Measurements from ENCODE around the gene ASPDH. TPM values are rescaled to one million over a fixed set of nuclear protein-coding genes. Genes with fewer than 3 reads are reported as not detected.

The ASPDH gene
- total and polyA plus RNA-seq, 4 experiments from 2014 or later = not detected

- peaks cover 10 to 21% (median 16%) of the 10 kb centered on the region in 4 donors for H3K4me1 Mint-ChIP-seq
- Histone ChIP-seq H3K4me1 (ENCODE audit: insufficient read depth, low read length) (peaks cover 18% of the 10 kb centered on the region), H3K27ac (ENCODE audit: low read depth, low read length) (no peak overlapping the region), H3K4me3 (ENCODE audit: low read length in 2 of 2) (no peak overlapping the region), H3K9me3 (ENCODE audit: control insufficient read depth in 1 of 2, low read length in 2 of 2) (no peaks in the 10 kb centered on the region), H3K27me3 (ENCODE audit: insufficient read depth, low read length) (no peaks in the 10 kb centered on the region), H3K36me3 (ENCODE audit: insufficient read depth, low read length) (peaks cover 41% of the 10 kb centered on the region)
- H3K27ac Mint-ChIP-seq = peak overlapping the region in 1 of 7 donors; percentile 27
- intact Hi-C loops (cut with micrococcal nuclease) = no loop called here
- ChIA-PET CTCF (ENCODE audit: partially characterized antibody) (no interaction called here), POLR2A (ENCODE audit: partially characterized antibody) (no interaction called here)
- peaks cover 0 to 2% (median 0%) of the 10 kb centered on the region in 8 donors for H3K9me3 Mint-ChIP-seq
- H3K36me3 Mint-ChIP-seq = peaks cover 23 to 45% of the 10 kb centered on the region in 2 donors
- no peak for DNase-seq
- no peaks in the 10 kb centered on the region for H3K27me3 Mint-ChIP-seq
- H3K4me3 Mint-ChIP-seq = no peak overlapping the region
Measured at GRCh38 chr19:50482271-50482855, 31.4 kb downstream of the ASPDH start.

- Histone ChIP-seq H3K27me3 (ENCODE audit: insufficient read depth, low read length) (no peaks in the 10 kb centered on the region), H3K27ac (ENCODE audit: low read depth, low read length) (no peak overlapping the region), H3K4me1 (ENCODE audit: insufficient read depth, low read length) (peaks cover 25% of the 10 kb centered on the region), H3K36me3 (ENCODE audit: insufficient read depth, low read length) (peaks cover 41% of the 10 kb centered on the region), H3K9me3 (ENCODE audit: control insufficient read depth in 1 of 2, low read length in 2 of 2) (no peaks in the 10 kb centered on the region), H3K4me3 (ENCODE audit: low read length in 2 of 2) (no peak overlapping the region)
- H3K9me3 Mint-ChIP-seq = peaks cover 0 to 2% (median 0%) of the 10 kb centered on the region in 8 donors
- intact Hi-C loops (cut with micrococcal nuclease) = no loop called here
- H3K27ac Mint-ChIP-seq = peak overlapping the region in 2 of 7 donors; percentile 59 to 75
- no peak overlapping the region for H3K4me3 Mint-ChIP-seq
- peaks cover 24 to 47% of the 10 kb centered on the region in 2 donors for H3K36me3 Mint-ChIP-seq
- DNase-seq = no peak
- peaks cover 13 to 25% (median 17%) of the 10 kb centered on the region in 4 donors for H3K4me1 Mint-ChIP-seq
- ChIA-PET POLR2A (ENCODE audit: partially characterized antibody) (no interaction called here), CTCF (ENCODE audit: partially characterized antibody) (no interaction called here)
- no peaks in the 10 kb centered on the region for H3K27me3 Mint-ChIP-seq
Measured at GRCh38 chr19:50481351-50482149, 32.2 kb downstream of the ASPDH start.

- intact Hi-C loops (cut with micrococcal nuclease) = no loop called here
- Histone ChIP-seq H3K27me3 (ENCODE audit: insufficient read depth, low read length) (no peaks in the 10 kb centered on the region), H3K4me3 (ENCODE audit: low read length in 2 of 2) (no peak overlapping the region), H3K9me3 (ENCODE audit: control insufficient read depth in 1 of 2, low read length in 2 of 2) (no peaks in the 10 kb centered on the region), H3K36me3 (ENCODE audit: insufficient read depth, low read length) (peaks cover 41% of the 10 kb centered on the region), H3K4me1 (ENCODE audit: insufficient read depth, low read length) (peaks cover 25% of the 10 kb centered on the region), H3K27ac (ENCODE audit: low read depth, low read length) (no peak overlapping the region)
- no peaks in the 10 kb centered on the region for H3K27me3 Mint-ChIP-seq
- peak overlapping the region in 2 of 7 donors; percentile 29 to 75 for H3K27ac Mint-ChIP-seq
- CTCF ChIA-PET (ENCODE audit: partially characterized antibody) = no interaction called here
- H3K4me1 Mint-ChIP-seq = peaks cover 14 to 28% (median 21%) of the 10 kb centered on the region in 4 donors
- DNase-seq = no peak
- peak overlapping the region in 2 of 8 donors; percentile 7 to 29 for H3K4me3 Mint-ChIP-seq
- POLR2A ChIA-PET (ENCODE audit: partially characterized antibody) = no interaction called here
- peaks cover 0 to 3% (median 0%) of the 10 kb centered on the region in 8 donors for H3K9me3 Mint-ChIP-seq
- H3K36me3 Mint-ChIP-seq = peaks cover 21 to 50% of the 10 kb centered on the region in 2 donors
Measured at GRCh38 chr19:50480281-50481111, 33.2 kb downstream of the ASPDH start.

- CTCF ChIA-PET (ENCODE audit: partially characterized antibody) = interaction anchor here (0.9 to 2.2 kb wide), 4 partner anchors 19 to 126 kb away, joined by 3 to 5 read pairs (median 4); partner anchors contain the start of gene JOSD2
- H3K4me3 Mint-ChIP-seq = no peak overlapping the region
- Histone ChIP-seq H3K36me3 (ENCODE audit: insufficient read depth, low read length) (peaks cover 41% of the 10 kb centered on the region), H3K4me1 (ENCODE audit: insufficient read depth, low read length) (peaks cover 25% of the 10 kb centered on the region), H3K9me3 (ENCODE audit: control insufficient read depth in 1 of 2, low read length in 2 of 2) (no peaks in the 10 kb centered on the region), H3K27me3 (ENCODE audit: insufficient read depth, low read length) (no peaks in the 10 kb centered on the region), H3K4me3 (ENCODE audit: low read length in 2 of 2) (no peak overlapping the region), H3K27ac (ENCODE audit: low read depth, low read length) (peak overlapping the region; percentile 3)
- H3K27ac Mint-ChIP-seq = no peak overlapping the region
- peaks cover 15 to 33% (median 24%) of the 10 kb centered on the region in 4 donors for H3K4me1 Mint-ChIP-seq
- H3K27me3 Mint-ChIP-seq = no peaks in the 10 kb centered on the region
- intact Hi-C loops (cut with micrococcal nuclease) = loop anchor here (5.0 kb wide), 1 partner anchor 123 kb away; no protein-coding TSS in a partner anchor
- peaks cover 18 to 45% of the 10 kb centered on the region in 2 donors for H3K36me3 Mint-ChIP-seq
- no peak for DNase-seq
- peaks cover 0 to 3% (median 0%) of the 10 kb centered on the region in 8 donors for H3K9me3 Mint-ChIP-seq
- POLR2A ChIA-PET (ENCODE audit: partially characterized antibody) = interaction anchor here (1.6 kb wide), 1 partner anchor 31 kb away, joined by 5 read pairs; the partner anchor contains the start of gene JOSD2
Measured at GRCh38 chr19:50479761-50480251, 33.9 kb downstream of the ASPDH start.

GRCh38 chr19:50478901-50479715 is 34.6 kb downstream of the ASPDH start:
- H3K27me3 Mint-ChIP-seq = no peaks in the 10 kb centered on the region
- H3K4me3 ChIP-seq (ENCODE audit: low read length in 2 of 2) = no peak overlapping the region
- ChIA-PET POLR2A (ENCODE audit: partially characterized antibody) (interaction anchor here (1.0 to 1.6 kb wide), 3 partner anchors 24 to 122 kb away, joined by 3 to 5 read pairs (median 5); partner anchors contain the start of gene JOSD2), CTCF (ENCODE audit: partially characterized antibody) (interaction anchor here (0.9 to 2.2 kb wide), 5 partner anchors 19 to 125 kb away, joined by 3 to 5 read pairs (median 4); partner anchors contain the start of gene JOSD2)
- peaks cover 15 to 33% (median 24%) of the 10 kb centered on the region in 4 donors for H3K4me1 Mint-ChIP-seq
- H3K36me3 Mint-ChIP-seq = peaks cover 18 to 44% of the 10 kb centered on the region in 2 donors
- H3K27ac ChIP-seq (ENCODE audit: low read depth, low read length) = peak overlapping the region; percentile 3
- DNase-seq = no peak
- H3K27ac Mint-ChIP-seq = peak overlapping the region in 3 of 7 donors; percentile 22 to 82 (median 82)
- intact Hi-C loops (cut with micrococcal nuclease) = loop anchor here (5.0 kb wide), 1 partner anchor 122 kb away; no protein-coding TSS in a partner anchor
- H3K4me1 ChIP-seq (ENCODE audit: insufficient read depth, low read length) = peaks cover 25% of the 10 kb centered on the region
- peaks cover 41% of the 10 kb centered on the region for H3K36me3 ChIP-seq (ENCODE audit: insufficient read depth, low read length)
- H3K4me3 Mint-ChIP-seq = peak overlapping the region in 7 of 8 donors; percentile 2 to 55 (median 40)
- no peaks in the 10 kb centered on the region for H3K27me3 ChIP-seq (ENCODE audit: insufficient read depth, low read length)
- H3K9me3 Mint-ChIP-seq = peaks cover 0 to 3% (median 0%) of the 10 kb centered on the region in 8 donors
- H3K9me3 ChIP-seq (ENCODE audit: control insufficient read depth in 1 of 2, low read length in 2 of 2) = no peaks in the 10 kb centered on the region
